ENCODE results near the gene LAPTM5.

Gene LAPTM5

DNA sequence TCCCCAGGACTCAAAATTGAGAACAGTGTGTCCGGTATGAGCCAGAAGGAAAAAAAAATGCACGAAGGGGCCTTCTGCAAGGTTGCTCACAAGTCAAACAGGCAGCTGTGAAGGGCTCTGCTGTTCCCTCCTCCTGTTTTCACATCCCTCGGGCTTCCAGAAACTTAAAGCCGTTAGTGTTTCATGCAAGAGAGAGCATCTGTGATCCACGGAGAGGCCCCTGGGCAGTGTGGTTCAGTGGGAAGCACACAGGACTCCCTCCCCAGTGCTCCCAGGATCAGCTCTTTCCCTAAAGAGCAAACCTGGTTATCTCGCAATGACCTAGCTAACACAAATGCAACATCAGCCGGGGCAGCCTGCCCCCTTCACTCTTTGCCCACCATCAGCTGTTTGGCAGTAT lies 31.3 kb downstream of the LAPTM5 start:
- H3K27ac ChIP-seq (ENCODE audit: low read depth, low read length), result no peak overlapping the region
- no peak overlapping the region for H3K4ac ChIP-seq (ENCODE audit: low read depth, low read length)
- no peaks in the 10 kb centered on the region for H3K79me1 ChIP-seq (ENCODE audit: low read length)
- DNase-seq, result no peak
- H2AK5ac ChIP-seq (ENCODE audit: low read length), result no peak overlapping the region
- H3K4me1 ChIP-seq (ENCODE audit: control insufficient read depth in 1 of 2, insufficient read depth in 2 of 2, low read length in 2 of 2), result peaks cover 4 to 5% of the 10 kb centered on the region in 2 experiments
- no peak overlapping the region for H4K12ac ChIP-seq (ENCODE audit: low read depth, low read length)
- no peak overlapping the region for H2BK5ac ChIP-seq (ENCODE audit: low read depth, low read length, poor library complexity)
- no peak overlapping the region for H2AFZ ChIP-seq (ENCODE audit: insufficient read depth, low read length, poor library complexity)
- H2BK12ac ChIP-seq (ENCODE audit: low read length), result no peak overlapping the region
- H3K14ac ChIP-seq (ENCODE audit: low read length), result no peak overlapping the region
- no peak overlapping the region for H3K23ac ChIP-seq (ENCODE audit: low read length)
- WGBS (ENCODE audit: extremely low coverage, insufficient coverage, insufficient read length), result no CpG with 5 or more reads among the region's 7 CpGs
- no peak overlapping the region for H3K18ac ChIP-seq (ENCODE audit: low read length)
- no peak overlapping the region for H3K4me2 ChIP-seq (ENCODE audit: low read length)
- no peak overlapping the region for H3K9ac ChIP-seq (ENCODE audit: low read length)
- H3K79me2 ChIP-seq (ENCODE audit: control insufficient read depth, insufficient read depth, low read length, poor library complexity), result no peaks in the 10 kb centered on the region
- H4K91ac ChIP-seq (ENCODE audit: low read depth, low read length), result no peak overlapping the region
- H3K4me3 ChIP-seq (ENCODE audit: low read depth, low read length), result no peak overlapping the region
- no peaks in the 10 kb centered on the region for H3K9me3 ChIP-seq (ENCODE audit: insufficient read depth, low read depth, low read length)
- no peak overlapping the region for H2BK120ac ChIP-seq (ENCODE audit: insufficient read depth, low read length, poor library complexity)
- H4K8ac ChIP-seq (ENCODE audit: low read depth, low read length), result no peak overlapping the region
- no peaks in the 10 kb centered on the region for H3K27me3 ChIP-seq (ENCODE audit: insufficient read depth, low read length)
- no peaks in the 10 kb centered on the region for H3K36me3 ChIP-seq (ENCODE audit: control insufficient read depth in 1 of 2, insufficient read depth in 2 of 2, low read length in 2 of 2)

DNA sequence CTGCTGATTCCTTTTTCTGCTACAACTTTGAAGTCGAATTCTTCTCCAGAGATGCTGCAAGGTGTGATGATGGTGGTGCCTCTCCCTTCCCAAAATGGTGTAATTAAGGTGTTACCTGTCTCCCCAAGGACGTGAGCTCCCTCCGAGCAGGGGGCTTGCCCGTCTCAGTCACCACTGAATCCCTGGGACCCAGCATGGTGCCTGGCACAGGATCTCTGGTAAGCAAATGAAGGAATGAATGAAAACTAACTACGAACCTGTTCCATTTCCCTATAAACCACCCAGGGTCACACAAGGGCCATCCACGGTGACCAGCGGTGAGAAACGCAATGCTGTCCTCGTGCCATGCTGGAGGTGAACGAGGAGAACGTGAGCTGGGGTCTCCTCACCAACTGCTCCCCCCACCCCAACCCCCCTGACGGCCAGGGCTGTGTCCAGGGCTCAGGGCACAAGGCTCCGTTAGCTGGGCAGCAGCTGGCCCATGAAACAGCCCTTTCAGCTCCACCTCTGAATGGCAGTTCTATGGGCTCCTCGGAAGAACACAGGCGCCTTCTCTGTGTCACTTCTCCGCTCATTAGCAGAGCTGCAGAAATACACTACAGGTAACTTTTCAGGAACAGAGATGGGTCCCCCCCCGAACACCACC lies 32.0 kb downstream of the LAPTM5 start:
- H4K12ac ChIP-seq (ENCODE audit: low read depth, low read length), result no peak overlapping the region

DNA sequence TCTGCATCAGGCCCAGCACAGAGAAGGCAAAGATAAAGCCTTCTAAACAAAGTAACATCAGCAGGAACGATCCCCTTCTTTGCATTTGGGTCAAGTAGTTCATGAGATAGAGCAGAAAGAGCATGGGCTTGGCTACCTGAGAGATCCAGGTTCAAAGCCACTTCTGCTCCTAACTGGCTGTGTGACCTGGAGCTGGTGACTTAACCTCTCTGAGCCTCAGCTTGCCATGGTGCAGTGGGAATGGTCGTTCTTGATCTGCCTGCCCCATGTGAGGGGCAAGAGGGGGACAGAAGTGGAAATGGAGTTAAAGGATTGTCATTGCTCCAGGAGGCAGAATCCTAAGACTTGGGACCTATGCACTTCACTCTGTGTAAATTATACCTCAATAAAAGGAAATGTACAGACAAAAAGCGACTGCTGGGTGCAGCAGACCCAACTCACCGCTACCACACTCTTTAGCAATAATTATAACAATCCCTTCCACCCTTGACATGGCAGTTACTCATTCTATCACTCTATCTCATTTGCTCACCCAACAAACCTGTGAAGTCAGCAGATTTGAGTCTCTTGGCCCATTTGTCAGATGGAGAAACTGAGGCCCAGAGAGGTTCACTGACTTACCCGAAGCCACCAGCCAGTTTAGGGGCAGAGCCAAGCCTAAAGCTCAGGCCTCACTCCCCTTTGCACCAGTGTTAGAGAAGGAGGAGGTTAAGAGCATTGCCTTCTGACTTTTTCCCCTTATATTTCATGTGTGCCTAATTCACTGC lies 32.7 kb downstream of the LAPTM5 start:
- Histone ChIP-seq H3K14ac (ENCODE audit: low read length) (no peak overlapping the region), H3K23ac (ENCODE audit: low read length) (no peak overlapping the region), H4K91ac (ENCODE audit: low read depth, low read length) (no peak overlapping the region), H4K8ac (ENCODE audit: low read depth, low read length) (no peak overlapping the region), H3K27ac (ENCODE audit: low read depth, low read length) (no peak overlapping the region), H3K18ac (ENCODE audit: low read length) (no peak overlapping the region), H2BK5ac (ENCODE audit: low read depth, low read length, poor library complexity) (no peak overlapping the region), H2BK12ac (ENCODE audit: low read length) (no peak overlapping the region), H4K12ac (ENCODE audit: low read depth, low read length) (no peak overlapping the region), H3K27me3 (ENCODE audit: insufficient read depth, low read length) (no peaks in the 10 kb centered on the region), H3K9me3 (ENCODE audit: insufficient read depth, low read depth, low read length) (no peaks in the 10 kb centered on the region), H3K4me3 (ENCODE audit: low read depth, low read length) (no peak overlapping the region), H3K36me3 (ENCODE audit: control insufficient read depth in 1 of 2, insufficient read depth in 2 of 2, low read length in 2 of 2) (no peaks in the 10 kb centered on the region), H3K79me1 (ENCODE audit: low read length) (no peaks in the 10 kb centered on the region), H3K4me1 (ENCODE audit: control insufficient read depth in 1 of 2, insufficient read depth in 2 of 2, low read length in 2 of 2) (peaks cover 4 to 5% of the 10 kb centered on the region in 2 experiments), H2AK5ac (ENCODE audit: low read length) (no peak overlapping the region), H3K4ac (ENCODE audit: low read depth, low read length) (no peak overlapping the region), H2BK120ac (ENCODE audit: insufficient read depth, low read length, poor library complexity) (no peak overlapping the region), H3K79me2 (ENCODE audit: control insufficient read depth, insufficient read depth, low read length, poor library complexity) (no peaks in the 10 kb centered on the region), H2AFZ (ENCODE audit: insufficient read depth, low read length, poor library complexity) (no peak overlapping the region), H3K4me2 (ENCODE audit: low read length) (no peak overlapping the region), H3K9ac (ENCODE audit: low read length) (no peak overlapping the region)
- WGBS (ENCODE audit: extremely low coverage, insufficient coverage, insufficient read length), result no CpG with 5 or more reads among the region's 5 CpGs
- DNase-seq, result no peak

More for the DNA sequence above, 32.0 kb downstream of the LAPTM5 start:
- Histone ChIP-seq H3K9me3 (ENCODE audit: insufficient read depth, low read depth, low read length) (no peaks in the 10 kb centered on the region), H2BK120ac (ENCODE audit: insufficient read depth, low read length, poor library complexity) (no peak overlapping the region), H3K4ac (ENCODE audit: low read depth, low read length) (no peak overlapping the region), H3K79me2 (ENCODE audit: control insufficient read depth, insufficient read depth, low read length, poor library complexity) (no peaks in the 10 kb centered on the region), H3K23ac (ENCODE audit: low read length) (no peak overlapping the region), H2BK12ac (ENCODE audit: low read length) (no peak overlapping the region), H3K27ac (ENCODE audit: low read depth, low read length) (no peak overlapping the region), H3K27me3 (ENCODE audit: insufficient read depth, low read length) (no peaks in the 10 kb centered on the region), H3K14ac (ENCODE audit: low read length) (no peak overlapping the region), H3K36me3 (ENCODE audit: control insufficient read depth in 1 of 2, insufficient read depth in 2 of 2, low read length in 2 of 2) (no peaks in the 10 kb centered on the region), H2AK5ac (ENCODE audit: low read length) (no peak overlapping the region), H4K91ac (ENCODE audit: low read depth, low read length) (no peak overlapping the region), H3K4me3 (ENCODE audit: low read depth, low read length) (no peak overlapping the region), H2BK5ac (ENCODE audit: low read depth, low read length, poor library complexity) (no peak overlapping the region), H4K8ac (ENCODE audit: low read depth, low read length) (no peak overlapping the region), H3K79me1 (ENCODE audit: low read length) (no peaks in the 10 kb centered on the region), H3K4me2 (ENCODE audit: low read length) (no peak overlapping the region), H3K18ac (ENCODE audit: low read length) (no peak overlapping the region), H3K9ac (ENCODE audit: low read length) (no peak overlapping the region), H3K4me1 (ENCODE audit: control insufficient read depth in 1 of 2, insufficient read depth in 2 of 2, low read length in 2 of 2) (peaks cover 4 to 5% of the 10 kb centered on the region in 2 experiments), H2AFZ (ENCODE audit: insufficient read depth, low read length, poor library complexity) (no peak overlapping the region)
- WGBS (ENCODE audit: extremely low coverage, insufficient coverage, insufficient read length), result no CpG with 5 or more reads among the region's 17 CpGs
- DNase-seq, result no peak

DNA sequence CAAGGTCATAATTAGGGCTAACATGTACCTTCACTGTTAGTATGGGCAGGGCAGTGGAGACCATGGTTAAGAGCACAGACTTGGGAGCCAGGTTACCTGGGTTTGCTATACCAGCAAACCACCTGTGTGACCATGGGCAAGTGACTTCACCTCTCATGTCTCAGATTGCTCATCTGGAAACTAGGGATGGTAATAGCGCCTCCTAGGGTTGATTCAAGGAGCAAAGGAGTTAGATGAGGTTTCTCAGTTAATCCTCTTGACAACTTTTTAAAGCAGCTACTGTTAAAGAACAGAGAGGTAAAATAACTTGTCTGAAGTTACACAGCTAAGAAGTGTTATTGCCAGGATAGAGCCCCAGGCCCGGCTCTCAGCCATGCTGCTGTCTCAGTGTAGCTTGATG lies 33.4 kb downstream of the LAPTM5 start:
- H2AK5ac ChIP-seq (ENCODE audit: low read length), result no peak overlapping the region
- H3K4ac ChIP-seq (ENCODE audit: low read depth, low read length), result no peak overlapping the region
- no peak overlapping the region for H2BK5ac ChIP-seq (ENCODE audit: low read depth, low read length, poor library complexity)
- H3K14ac ChIP-seq (ENCODE audit: low read length), result no peak overlapping the region
- no peak overlapping the region for H3K18ac ChIP-seq (ENCODE audit: low read length)
- H4K12ac ChIP-seq (ENCODE audit: low read depth, low read length), result no peak overlapping the region
- H3K9me3 ChIP-seq (ENCODE audit: insufficient read depth, low read depth, low read length), result no peaks in the 10 kb centered on the region
- H3K36me3 ChIP-seq (ENCODE audit: control insufficient read depth in 1 of 2, insufficient read depth in 2 of 2, low read length in 2 of 2), result no peaks in the 10 kb centered on the region
- DNase-seq, result no peak
- H3K4me2 ChIP-seq (ENCODE audit: low read length), result no peak overlapping the region
- H4K8ac ChIP-seq (ENCODE audit: low read depth, low read length), result no peak overlapping the region
- no peaks in the 10 kb centered on the region for H3K79me1 ChIP-seq (ENCODE audit: low read length)
- no peak overlapping the region for H3K9ac ChIP-seq (ENCODE audit: low read length)
- H3K27me3 ChIP-seq (ENCODE audit: insufficient read depth, low read length), result no peaks in the 10 kb centered on the region
- WGBS (ENCODE audit: extremely low coverage, insufficient coverage, insufficient read length), result no CpG with 5 or more reads among the region's 2 CpGs
- no peaks in the 10 kb centered on the region for H3K79me2 ChIP-seq (ENCODE audit: control insufficient read depth, insufficient read depth, low read length, poor library complexity)
- H3K27ac ChIP-seq (ENCODE audit: low read depth, low read length), result no peak overlapping the region
- no peak overlapping the region for H3K23ac ChIP-seq (ENCODE audit: low read length)
- no peak overlapping the region for H4K91ac ChIP-seq (ENCODE audit: low read depth, low read length)
- no peak overlapping the region for H2AFZ ChIP-seq (ENCODE audit: insufficient read depth, low read length, poor library complexity)
- no peak overlapping the region for H2BK120ac ChIP-seq (ENCODE audit: insufficient read depth, low read length, poor library complexity)
- H2BK12ac ChIP-seq (ENCODE audit: low read length), result no peak overlapping the region
- no peak overlapping the region for H3K4me3 ChIP-seq (ENCODE audit: low read depth, low read length)
- peaks cover 4 to 5% of the 10 kb centered on the region in 2 experiments for H3K4me1 ChIP-seq (ENCODE audit: control insufficient read depth in 1 of 2, insufficient read depth in 2 of 2, low read length in 2 of 2)
